NCI-H524 treated with DMSO at 0.1 percent for 48 hours (cell line): Measurements from ENCODE around the gene ZFYVE9.
"Not testable (repeated sequence)": the region's sequence is repeated elsewhere in the genome, so short reads cannot be mapped to it uniquely, and the experiment has no call there.

Experiments used
- DNase-seq: peaks from one replicate; lab custom pipeline; 2025; lab: John Stamatoyannopoulos, UW

Gene ZFYVE9

DNA sequence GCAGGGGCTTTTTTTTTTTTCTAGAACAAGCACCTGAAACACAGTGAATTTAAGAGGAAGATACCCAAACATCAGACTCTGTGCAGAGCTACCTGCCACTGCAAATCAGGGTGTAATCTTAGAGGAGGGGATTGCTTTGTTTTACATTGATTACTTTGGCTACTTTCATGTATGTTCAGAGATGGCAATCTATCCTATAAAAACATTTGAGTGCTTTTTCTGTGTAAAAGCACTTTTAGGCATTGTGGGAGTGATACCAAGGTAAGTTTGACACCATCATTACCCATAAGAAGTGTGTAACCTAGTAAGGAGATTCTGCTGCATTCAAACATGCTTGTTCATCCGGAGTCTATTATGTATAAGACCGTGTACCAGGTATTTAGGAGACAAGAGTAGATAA is 50.1 kb downstream of the ZFYVE9 start:
- no peak for DNase-seq

- DNase-seq = no peak
Observed at GRCh38 chr1:52192436-52192835, 50.5 kb downstream of the ZFYVE9 start.

DNA sequence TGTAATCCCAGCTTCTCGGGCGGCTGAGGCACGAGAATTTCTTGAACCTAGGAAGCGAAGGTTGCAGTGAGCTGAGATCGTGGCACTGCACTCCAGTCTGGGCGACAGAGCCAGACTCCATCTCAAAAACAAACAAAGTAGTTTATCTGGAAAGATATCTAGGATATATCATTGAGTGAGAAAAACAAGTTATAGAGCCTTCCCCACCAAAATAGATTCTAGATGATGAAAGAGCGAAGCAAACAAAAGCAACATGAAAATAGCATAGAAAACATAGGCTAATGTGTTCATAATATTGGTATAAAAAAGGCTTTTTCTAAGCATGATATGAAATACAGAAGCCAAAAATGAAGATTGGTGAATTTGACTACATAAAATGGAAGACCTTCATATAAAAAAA is 52.1 kb downstream of the ZFYVE9 start:
- DNase-seq = no peak

DNA sequence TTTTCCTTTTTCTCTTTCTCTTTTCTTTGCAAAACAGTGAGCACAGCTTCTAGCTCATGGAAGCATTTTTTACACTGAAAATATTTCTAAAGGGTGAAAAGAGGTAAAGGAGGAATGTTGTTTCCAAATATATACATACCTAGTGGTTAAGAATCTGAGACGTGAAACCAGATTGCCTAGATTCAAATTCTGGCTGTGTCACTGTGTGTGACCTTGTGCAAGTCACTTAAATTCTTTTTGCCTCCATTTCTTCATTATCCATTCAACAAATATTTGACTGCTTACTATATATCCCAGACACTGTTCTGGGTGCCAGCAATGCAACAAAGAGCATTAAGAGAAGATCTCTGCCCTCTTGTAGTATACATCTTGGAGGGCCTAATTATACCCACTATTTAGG is 53.3 kb downstream of the ZFYVE9 start:
- no peak for DNase-seq

DNA sequence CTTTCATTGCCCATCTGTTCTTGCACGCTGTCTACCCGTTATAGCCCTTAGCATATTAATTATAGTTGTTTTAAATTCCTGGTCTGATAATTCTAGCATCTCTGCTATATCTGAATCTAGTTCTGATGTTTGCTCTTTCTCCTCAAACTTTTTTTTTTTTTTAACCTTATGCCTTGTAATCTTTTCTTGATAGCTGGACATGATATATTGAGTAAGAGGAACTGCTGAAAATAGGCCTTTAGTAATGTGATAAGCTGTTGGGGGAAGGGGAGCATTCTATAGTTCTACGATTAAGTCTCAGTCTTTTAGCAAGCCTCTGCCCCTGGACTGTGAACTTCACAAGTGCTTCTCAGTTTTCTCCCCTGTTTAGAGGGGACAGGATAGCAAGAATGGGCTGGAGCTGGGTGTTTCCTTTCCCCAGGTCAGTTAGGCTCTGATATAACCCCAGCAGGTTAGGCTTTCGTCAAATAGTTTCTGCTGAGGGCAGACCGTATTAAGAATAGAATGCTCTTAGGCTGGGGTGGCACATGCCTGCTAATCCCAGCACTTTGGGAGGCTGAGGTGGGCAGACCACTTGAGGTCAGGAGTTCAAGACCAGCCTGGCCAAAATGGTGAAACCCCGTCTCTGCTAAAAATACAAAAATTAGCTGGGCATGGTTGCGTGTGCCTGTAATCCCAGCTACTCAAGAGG is 62.2 kb downstream of the ZFYVE9 start:
- DNase-seq = no peak

DNA sequence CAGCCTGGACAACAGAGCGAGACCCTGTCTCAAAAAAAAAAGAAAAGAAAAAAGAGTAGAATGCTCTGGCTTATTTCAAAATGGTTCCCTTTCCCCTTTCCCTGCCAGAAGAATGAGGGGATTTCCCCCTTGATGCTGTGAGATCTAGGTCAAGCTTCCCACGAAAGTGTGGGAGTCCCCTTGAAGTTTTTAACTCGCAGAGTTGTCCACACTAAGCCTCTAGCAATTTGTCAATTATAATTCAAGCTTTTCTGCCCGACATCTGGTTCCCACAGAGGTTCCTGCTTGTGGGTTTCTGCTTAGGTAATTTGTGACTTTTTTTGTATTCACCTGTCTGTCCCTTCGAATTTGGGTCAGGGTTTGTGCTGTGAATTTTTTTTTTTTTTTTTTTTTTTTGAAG is 62.8 kb downstream of the ZFYVE9 start:
- no peak for DNase-seq

GRCh38 chr1:52206686-52207085 is 64.8 kb downstream of the ZFYVE9 start:
- DNase-seq = not testable (repeated sequence)

DNA sequence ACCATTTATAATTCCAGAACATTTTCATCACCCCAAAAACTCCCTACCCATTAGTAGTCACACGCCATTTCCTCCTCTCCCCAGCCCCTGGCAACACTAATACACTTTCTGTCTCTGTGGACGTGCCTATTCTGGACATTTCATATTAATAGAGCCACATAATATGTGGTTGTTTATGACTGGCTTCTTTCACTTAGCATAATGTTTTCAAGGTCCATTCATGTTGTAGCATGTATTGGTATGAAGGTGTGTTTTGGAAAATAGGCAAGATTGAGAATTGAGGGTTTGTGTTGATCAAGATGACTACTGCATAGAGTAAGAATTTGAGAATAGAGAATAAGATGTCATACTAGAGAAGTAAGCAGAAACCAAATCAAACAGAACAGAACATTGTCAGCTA is 67.5 kb downstream of the ZFYVE9 start:
- no peak for DNase-seq

- DNase-seq = no peak
Observed at GRCh38 chr1:52210044-52210443, 68.2 kb downstream of the ZFYVE9 start.

- DNase-seq = no peak
Observed at GRCh38 chr1:52216907-52217458, 75.1 kb downstream of the ZFYVE9 start.

DNA sequence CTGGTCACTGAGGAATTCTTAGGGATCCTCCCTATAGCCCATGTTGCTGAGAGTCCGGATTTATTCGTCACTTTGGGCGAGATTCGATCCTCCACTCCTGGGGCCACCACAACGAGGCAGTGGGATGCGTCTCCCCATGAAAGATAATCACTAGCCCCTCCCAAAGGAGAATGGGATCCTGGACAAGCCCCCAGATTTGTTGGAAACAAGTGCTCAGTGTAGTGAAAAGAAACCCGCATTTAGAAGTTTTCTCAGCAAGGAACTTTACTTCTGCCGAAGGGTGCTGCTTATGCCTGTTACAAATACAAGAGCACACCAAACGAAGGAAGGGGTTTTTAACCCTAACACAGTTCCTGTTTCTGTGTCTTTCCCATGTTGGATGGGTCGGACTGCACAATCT is 83.3 kb downstream of the ZFYVE9 start:
- DNase-seq = no peak

GRCh38 chr1:52229494-52229893 is 87.6 kb downstream of the ZFYVE9 start:
- DNase-seq = no peak

- no peak for DNase-seq
Observed at GRCh38 chr1:52233463-52233862, 91.6 kb downstream of the ZFYVE9 start.

DNA sequence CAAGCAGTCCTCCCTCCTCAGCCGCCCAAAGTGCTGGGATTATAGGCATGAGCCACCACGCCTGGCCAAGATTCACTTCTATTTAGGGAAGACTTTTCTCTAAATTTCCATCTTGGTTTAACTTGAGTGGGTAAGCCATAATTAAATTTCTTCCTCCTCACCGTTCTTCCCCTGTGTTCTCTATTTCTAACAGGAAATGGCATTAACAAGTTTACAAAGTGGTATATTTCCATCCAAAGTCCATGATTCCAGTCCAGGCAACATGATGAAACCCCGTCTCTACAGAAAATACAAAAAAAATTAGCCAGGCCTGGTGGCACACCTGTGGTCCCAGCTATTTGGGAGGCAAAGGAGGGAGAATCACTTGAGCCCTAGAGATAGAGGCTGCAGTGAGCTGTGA is 92.1 kb downstream of the ZFYVE9 start:
- no peak for DNase-seq

DNA sequence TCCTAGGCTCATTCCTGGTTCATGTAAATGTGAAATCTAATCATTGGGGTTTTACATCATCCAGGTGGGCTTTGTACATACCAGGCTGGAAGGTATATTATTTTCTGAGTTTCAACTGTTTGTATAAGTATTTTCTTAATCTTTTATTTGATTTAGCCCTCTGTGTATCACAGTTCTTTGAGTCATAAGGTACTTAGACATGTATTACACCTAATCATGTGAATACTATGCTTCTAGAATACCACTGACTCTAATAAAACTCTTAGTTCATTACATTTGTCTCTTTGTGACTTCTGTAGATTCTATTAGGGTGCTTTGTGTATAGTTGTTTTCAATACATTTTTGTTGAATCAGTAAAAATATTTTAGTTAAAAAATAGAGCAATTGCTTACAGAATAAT is 92.8 kb downstream of the ZFYVE9 start:
- no peak for DNase-seq

GRCh38 chr1:52235646-52236045 is 93.8 kb downstream of the ZFYVE9 start:
- DNase-seq = no peak

- no peak for DNase-seq
Observed at GRCh38 chr1:52237430-52237829, 95.5 kb downstream of the ZFYVE9 start.

GRCh38 chr1:52238474-52238873 is 96.6 kb downstream of the ZFYVE9 start:
- DNase-seq = no peak

- DNase-seq = no peak
Observed at GRCh38 chr1:52238887-52239707, 97.2 kb downstream of the ZFYVE9 start.

DNA sequence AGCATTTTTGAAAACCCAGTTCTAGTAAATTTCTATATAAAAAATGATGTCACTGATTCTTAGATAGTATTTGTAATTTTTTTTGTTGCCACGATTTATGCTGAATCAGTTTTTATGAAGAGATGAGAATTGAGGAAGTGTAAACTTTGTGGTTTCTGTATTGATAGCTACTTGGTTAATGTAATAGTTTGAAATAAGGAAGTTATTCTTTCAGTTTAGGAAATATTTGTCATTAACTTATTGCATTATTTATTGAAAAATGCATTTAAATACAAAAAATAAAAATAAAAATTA is 97.8 kb downstream of the ZFYVE9 start:
- no peak for DNase-seq

DNA sequence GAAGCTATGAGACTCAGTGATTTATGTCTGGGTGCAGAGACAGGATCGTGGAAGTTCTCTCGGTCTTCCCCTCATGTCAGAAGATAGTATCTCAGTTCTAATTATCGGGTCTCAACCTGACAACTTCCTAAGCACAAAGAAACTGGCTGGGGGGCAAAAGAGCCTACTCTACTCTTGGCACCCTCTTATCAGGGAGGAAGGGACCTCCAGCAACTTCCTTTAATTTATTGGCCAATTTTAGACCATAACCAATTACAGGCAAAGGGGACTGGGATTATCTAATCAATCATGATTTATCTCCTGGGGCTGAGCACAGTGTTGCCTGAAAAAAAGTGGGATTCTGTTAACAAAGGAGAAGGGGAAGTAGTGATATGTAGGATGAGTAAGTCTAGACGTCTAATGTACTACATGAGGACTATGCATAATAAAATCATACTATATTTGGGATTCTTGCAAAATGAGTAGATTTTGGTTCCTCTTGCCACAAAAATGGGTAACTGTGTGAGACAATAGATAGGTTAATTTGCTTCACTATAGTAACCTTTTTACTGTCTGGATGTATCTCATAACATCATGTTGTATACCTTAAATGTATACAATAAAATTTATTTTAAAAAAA is 98.8 kb downstream of the ZFYVE9 start:
- DNase-seq = no peak

- DNase-seq = no peak
Observed at GRCh38 chr1:52243221-52243987, 101.5 kb downstream of the ZFYVE9 start.
